Measurements from ENCODE around the gene MAP3K2. TPM values are rescaled to one million over a fixed set of nuclear protein-coding genes. Genes with fewer than 3 reads are reported as not detected.

Gene MAP3K2
- total and polyA plus RNA-seq, 10 of the 15 experiments (the other 5 are each of a cell fraction or from before 2014, with no cell fraction given) = 2.7 to 39.6 (median 16.1) TPM

DNA sequence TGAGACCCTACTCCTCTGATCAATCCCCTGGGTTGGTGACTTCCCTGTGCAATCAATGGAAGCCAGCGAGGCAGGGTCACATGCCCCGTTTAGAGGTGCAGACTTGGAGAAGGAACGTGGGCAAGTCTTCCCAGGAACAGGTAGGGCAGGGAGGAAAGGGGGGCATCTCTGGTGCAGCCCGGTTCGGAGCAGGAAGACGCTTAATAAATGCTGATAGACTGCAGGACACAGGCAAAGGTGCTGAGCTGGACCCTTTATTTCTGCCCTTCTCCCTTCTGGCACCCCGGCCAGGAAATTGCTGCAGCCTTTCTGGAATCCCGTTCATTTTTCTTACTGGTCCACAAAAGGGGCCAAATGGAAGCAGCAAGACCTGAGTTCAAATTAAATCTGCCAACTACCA is 29.6 kb upstream of the MAP3K2 start:
- H3K9me3 ChIP-seq (replicated peaks; ENCODE audit: control insufficient read depth, insufficient read depth, low read length) = no peaks in the 10 kb centered on the region
- no peak for ATAC-seq
- RAD21 ChIA-PET (ENCODE audit: unreplicated experiment) = interaction anchor here (1.5 kb wide), 1 partner anchor 76 kb away, joined by 5 read pairs; no protein-coding TSS in a partner anchor
- no peaks in the 10 kb centered on the region for H3K79me2 ChIP-seq (ENCODE audit: control insufficient read depth, insufficient read depth, low read length)
- POLR2A ChIA-PET = interaction anchor here (0.6 kb wide), 1 partner anchor 50 kb away, joined by 4 read pairs; no protein-coding TSS in a partner anchor
- no peak for FAIRE-seq
- 74% methylated on average over 8 of the region's 8 CpGs for WGBS (ENCODE audit: insufficient coverage, insufficient replicate concordance, low lambda C conversion rate, missing lambda C conversion rate)
- H3K27ac ChIP-seq (ENCODE audit: control insufficient read depth, insufficient read depth) = no peak overlapping the region
- peaks cover 9% of the 10 kb centered on the region for H3K4me1 ChIP-seq (ENCODE audit: control insufficient read depth, insufficient read depth, low read length)
- SMC1A ChIA-PET (ENCODE audit: uncharacterized antibody, unreplicated experiment) = interaction anchor here (2.1 kb wide), 1 partner anchor 32 kb away, joined by 5 read pairs; no protein-coding TSS in a partner anchor
- in situ Hi-C loops (cut with MboI) (no loop called here), intact Hi-C loops (cut with micrococcal nuclease; ENCODE audit: unreplicated experiment) (no loop called here)
- H3K27me3 ChIP-seq (replicated peaks in 1 of 2; ENCODE audit: control insufficient read depth in 2 of 2, insufficient read depth in 2 of 2, low read length in 1 of 2) = peaks cover 2 to 5% of the 10 kb centered on the region in 2 experiments
- H4K20me1 ChIP-seq (ENCODE audit: control insufficient read depth, insufficient read depth) = no peaks in the 10 kb centered on the region
- TF ChIP-seq PML (IDR thresholded peaks at IDR 0.05; ENCODE audit: low read length) = no peak
- no peak for TF ChIP-seq EED (IDR thresholded peaks at IDR 0.05; ENCODE audit: low read depth)
- no peak for TF ChIP-seq BHLHE40 (IDR thresholded peaks at IDR 0.05; ENCODE audit: borderline replicate concordance in 1 of 2, low read depth in 2 of 2, low read length in 1 of 2)
- no peak for TF ChIP-seq POLR2AphosphoS5 (IDR thresholded peaks at IDR 0.05; ENCODE audit: low read length)
- TF ChIP-seq IKZF2 (IDR thresholded peaks at IDR 0.05) = no peak
- no peak for TF ChIP-seq ZBED1 (IDR thresholded peaks at IDR 0.05; ENCODE audit: borderline replicate concordance)
- no peak for TF ChIP-seq CBX5 (IDR thresholded peaks at IDR 0.05; ENCODE audit: low read depth)
- TF ChIP-seq, protein P1, sequence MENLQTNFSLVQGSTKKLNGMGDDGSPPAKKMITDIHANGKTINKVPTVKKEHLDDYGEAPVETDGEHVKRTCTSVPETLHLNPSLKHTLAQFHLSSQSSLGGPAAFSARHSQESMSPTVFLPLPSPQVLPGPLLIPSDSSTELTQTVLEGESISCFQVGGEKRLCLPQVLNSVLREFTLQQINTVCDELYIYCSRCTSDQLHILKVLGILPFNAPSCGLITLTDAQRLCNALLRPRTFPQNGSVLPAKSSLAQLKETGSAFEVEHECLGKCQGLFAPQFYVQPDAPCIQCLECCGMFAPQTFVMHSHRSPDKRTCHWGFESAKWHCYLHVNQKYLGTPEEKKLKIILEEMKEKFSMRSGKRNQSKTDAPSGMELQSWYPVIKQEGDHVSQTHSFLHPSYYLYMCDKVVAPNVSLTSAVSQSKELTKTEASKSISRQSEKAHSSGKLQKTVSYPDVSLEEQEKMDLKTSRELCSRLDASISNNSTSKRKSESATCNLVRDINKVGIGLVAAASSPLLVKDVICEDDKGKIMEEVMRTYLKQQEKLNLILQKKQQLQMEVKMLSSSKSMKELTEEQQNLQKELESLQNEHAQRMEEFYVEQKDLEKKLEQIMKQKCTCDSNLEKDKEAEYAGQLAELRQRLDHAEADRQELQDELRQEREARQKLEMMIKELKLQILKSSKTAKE (IDR thresholded peaks at IDR 0.05; ENCODE audit: low read depth, poor library complexity, severe bottlenecking) = no peak
- TF ChIP-seq SMC3 (IDR thresholded peaks at IDR 0.05; ENCODE audit: borderline replicate concordance, low read length) = no peak
- TF ChIP-seq ZNF384 (IDR thresholded peaks at IDR 0.05; ENCODE audit: borderline replicate concordance, low read depth, low read length) = no peak
- no peak for TF ChIP-seq RCOR1 (conservative IDR thresholded peaks at IDR 0.05; ENCODE audit: low read depth, low read length)
- BruUV-seq (replicated peaks) = no TSS peak
- CTCF ChIA-PET = interaction anchor here (1.1 kb wide), 1 partner anchor 53 kb away, joined by 3 read pairs; no protein-coding TSS in a partner anchor
- H3K36me3 ChIP-seq (ENCODE audit: control insufficient read depth in 2 of 2, insufficient read depth in 2 of 2, low read length in 1 of 2) = no peaks in the 10 kb centered on the region
- H3K9ac ChIP-seq (ENCODE audit: control insufficient read depth, insufficient read depth, low read length) = no peak overlapping the region
- no peak overlapping the region for H3K4me3 ChIP-seq
- DNase-seq (ENCODE audit: low read depth, low spot score) = no peak
- H2AFZ ChIP-seq (ENCODE audit: control insufficient read depth, low read depth, low read length) = no peak overlapping the region
- no peak overlapping the region for H3K4me2 ChIP-seq (ENCODE audit: control insufficient read depth, insufficient read depth)
